RPMI8226 (cell line): ENCODE measurements around the gene YIPF3.
"Not testable (repeated sequence)": the region's sequence is repeated elsewhere in the genome, so short reads cannot be mapped to it uniquely, and the experiment has no call there.

ENCODE experiments used
- DNase-seq: peaks from one replicate; pipeline ENCODE4 v3.0.0-alpha.2; 2015

The YIPF3 gene

DNA sequence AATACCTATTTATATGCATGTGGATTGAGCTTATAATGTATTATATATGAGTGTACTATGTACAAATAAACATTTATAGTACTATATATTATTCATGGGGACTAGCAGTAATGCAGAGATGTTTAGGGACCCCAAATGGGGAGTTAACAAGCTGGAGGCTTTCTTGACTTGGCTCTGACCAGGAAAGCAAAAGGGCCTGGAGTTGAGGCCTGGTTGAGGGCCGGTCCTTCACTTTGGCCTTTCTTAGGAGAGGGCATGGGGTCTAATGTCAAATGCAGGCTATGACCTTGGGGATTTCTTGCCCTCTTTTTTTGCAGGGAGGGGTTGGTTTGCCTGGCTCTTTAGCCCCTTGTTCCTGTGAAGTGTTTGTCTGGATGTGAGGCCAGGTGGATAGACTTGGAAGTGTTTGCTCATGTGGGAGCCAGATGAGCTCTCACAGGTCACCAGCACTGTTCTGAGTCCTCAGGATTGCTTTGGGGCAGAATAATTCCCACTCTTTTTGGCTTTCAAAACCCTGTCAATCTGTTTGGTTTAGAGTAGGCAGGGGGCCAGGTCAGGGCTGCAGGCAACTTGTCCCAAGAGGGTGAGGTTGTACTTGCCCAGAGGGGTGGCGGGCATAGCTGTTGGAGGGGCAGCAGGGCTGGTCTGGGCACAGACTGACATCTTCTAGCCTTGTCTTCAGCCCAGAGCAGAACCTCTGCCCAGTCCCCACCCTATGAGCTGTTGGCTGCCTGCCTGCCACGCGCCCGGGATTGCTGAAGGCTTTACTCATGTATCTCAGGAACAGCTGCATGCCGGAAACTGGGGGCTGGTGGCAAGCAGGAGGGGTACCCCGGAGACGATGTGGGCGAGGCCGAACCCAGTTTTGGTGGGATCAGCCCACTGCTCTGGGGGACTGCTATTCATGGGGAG is 24.7 kb downstream of the YIPF3 start:
- DNase-seq, result no peak

DNA sequence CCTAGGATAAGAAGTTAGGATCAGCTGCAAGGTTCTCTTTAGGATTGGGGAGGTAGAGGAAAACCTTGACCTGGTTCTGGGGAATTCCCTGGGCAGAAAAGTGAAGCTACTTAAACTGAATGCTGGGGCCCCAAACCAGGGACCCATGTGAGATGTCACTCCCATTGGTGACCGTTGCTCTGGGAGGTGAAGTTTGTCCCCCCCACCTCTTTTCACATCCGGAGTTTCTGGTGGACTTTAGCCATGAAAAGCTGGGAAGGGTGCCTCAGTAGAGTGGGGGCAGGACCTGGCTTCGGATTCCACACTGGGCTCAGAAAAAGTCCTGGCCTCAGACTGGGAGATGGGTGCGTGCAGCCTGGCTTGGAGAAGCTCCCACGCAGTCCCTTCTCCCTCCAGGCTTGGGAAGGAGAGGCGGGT is 26.2 kb downstream of the YIPF3 start:
- no peak for DNase-seq

DNA sequence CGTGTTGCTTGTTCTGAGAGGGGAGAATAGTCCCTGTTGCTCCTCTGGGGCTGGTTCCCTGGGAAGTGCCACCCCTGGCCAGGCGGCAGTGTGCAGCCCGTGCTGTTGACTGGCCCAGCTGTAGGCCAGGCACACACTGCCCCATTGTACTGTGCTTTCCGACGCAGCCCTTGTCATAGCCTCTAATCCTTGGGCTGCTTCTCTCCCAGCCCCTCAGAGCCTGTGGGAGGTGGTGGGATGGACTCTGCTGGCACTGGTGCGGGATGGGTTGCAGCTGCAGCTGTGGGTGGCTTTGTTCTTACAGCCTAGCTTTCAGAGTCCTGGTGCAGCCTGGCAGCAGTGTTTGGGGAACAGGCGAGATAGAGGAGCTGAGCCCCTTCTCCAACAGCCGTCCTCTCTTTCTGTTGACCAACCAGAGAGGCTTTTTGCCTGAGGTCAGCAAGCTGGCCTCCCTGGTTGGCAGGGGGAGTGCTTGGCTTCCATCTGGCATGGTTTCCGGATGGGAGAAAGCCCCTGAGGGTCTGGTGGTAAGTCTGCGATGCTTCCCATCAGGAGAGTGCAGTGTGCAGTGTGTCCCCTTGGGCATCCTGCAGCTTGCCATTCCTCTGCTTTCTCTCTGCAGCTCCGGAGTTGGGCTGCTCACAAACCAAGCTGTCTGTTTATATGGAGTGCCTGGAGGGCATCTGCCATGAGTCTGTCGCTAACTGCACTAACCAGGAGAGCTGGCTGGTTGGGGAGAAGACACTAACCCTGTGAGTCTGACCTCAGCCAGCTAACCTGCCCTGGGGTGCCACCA is 27.3 kb downstream of the YIPF3 start:
- DNase-seq, result no peak

DNA sequence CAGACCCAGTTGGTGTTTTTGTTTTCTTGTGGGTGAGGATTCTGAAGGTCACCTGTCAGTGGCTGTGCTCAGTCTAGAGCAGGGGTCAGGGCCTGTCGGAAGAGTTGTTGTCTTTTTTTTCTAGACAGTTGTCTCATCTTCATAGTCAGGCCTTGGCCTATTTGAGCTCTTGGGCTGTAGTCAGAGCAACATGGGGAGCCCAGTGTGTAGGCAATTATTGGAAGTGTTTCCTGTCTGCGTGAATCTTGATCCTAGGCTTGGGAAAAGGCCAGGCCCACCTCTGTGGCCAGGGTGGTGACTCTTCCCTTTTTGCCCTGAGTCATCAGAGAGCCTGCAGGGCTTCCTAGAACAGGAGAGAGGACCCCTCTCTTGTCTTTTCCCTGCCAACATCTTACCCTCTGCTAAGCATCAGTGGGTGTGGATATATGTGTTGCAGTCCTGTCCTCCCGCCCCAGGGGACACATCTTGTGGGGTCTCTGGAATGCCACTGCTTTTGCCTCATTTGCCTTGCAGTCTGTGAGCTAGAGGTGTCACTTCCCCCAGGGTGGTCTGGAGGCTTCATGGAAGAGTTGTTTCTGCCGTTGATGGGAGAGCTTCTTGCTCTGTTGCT is 28.0 kb downstream of the YIPF3 start:
- DNase-seq, result no peak

DNA sequence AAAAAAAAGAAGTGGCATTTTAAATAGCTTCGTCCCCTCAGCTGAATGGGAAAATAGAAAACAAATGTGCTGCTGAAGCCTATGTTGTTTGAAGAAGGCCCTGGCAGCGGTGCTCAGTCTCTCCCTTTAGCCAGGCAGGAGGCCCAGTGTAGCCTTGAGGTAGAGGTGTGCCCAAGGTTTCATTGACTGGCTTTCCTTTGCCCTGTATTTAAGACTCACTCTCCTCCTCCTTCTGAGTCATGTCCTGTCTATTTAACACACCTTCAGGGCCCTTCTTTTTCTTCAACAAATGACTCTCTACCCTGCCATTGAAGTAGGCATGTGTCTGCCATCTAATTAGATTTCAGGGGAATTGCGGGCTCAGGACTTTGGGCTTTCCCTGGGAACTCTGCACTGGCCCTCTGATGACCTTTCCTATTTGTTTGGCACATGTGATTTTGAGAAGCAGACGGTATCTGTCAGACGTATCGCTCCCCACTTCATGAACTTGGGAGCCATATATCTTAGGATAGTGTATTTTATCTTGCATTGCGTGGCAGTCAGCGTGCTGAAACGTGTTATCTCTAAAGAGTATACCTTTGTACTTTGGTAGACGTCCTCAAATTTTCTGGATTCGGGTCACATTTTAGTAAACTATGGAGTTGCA is 35.0 kb downstream of the YIPF3 start:
- DNase-seq, result no peak

DNA sequence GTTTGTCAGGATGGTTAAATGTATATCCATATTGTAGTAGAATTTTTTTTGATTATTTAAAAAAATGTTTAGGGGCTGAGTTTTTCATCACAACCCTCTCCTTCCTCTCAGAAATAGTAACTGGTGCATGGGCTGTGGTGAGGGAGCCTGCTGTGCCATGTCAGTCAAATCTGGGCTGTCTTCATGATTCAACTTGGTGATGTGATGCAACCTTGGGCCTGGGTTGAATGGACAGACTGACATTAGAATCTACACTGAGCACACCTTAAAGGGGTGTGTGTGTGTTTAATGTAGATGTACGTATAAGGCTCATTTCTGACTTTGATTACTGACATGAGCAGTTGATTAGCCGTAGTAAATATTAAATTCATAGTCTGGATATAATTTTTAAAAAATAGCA is 35.7 kb downstream of the YIPF3 start:
- no peak for DNase-seq

DNA sequence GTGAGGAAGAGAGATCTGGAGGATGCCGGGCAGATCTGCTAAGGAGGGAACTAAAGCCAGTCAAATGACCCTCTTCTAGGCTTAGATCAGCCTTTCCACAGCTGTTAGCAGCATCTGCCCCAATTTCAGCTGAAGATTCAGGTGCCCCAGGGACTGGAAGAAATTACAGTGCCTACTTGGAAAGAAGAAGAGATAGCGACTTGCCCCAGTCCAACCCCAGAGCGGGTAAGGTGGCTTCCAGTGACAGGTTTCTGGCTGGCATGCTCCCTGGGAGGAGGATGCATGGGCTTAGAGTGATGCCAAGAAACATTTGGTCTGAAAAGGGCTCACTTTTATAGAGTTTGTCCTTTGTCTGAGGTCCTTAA is 38.7 kb downstream of the YIPF3 start:
- no peak for DNase-seq

DNA sequence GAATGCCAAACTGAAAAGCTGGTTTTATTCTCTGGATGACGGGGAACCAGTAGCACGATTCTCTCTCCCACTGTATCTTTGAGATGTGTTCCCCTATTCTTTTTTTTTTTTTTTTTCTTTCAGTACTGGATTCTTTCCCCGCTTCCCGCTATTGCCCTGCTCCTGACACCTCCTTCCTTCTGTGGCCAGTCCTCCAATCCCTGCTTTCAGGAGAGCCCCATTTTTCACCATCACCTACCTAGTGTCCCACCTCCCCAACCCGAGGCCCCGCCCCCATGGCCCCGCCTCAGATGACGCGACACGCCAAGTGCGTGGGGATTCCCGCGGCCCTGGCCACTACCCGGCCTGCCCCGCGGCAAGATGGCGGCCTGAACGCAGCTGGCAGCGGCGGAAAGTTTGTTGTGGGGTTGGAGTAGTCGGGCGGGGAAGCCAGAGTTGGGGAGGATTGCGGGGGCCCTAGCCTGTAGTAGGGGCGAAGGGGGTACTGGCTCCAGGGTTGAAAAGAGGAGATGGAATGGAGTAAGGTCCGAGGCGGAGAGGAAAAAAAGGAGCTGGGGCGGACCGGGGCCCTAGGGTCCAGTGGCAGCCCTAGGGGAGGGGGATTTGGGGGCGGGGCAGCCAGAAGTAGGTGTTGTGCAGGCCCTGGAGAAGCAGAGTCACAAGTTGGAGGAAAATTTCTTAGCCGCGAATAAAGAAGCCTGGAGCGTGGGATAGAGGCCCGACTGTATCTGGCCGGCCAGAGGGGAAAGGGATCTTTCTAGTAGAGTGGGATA is 39.3 kb downstream of the YIPF3 start, which contains the start of gene TJAP1:
Gene TJAP1 (plus strand): TSS at position 336 of the 773 bp plus-strand sequence. CDS start 21,432 bp downstream, outside the sequence.
- peak; percentile 92 for DNase-seq

DNA sequence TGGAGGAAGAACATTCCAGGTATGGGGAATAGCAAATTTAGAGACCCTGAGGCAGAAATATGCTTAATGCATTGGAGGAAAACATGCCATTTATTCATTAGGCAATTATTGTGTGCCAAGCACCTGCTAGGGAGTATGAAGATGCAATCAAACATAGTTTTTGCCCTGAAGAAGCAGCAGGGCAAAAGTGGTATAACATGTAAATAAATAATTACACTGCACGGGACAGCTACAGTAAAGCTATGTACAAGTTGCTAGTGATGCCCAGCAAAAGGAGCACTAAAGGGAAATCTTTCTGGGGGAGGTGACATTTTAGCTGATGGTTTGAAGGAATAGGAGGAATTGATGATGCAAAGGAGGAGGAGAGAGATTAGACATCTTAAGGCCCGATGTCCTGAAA is 40.0 kb downstream of the YIPF3 start:
- no peak for DNase-seq

DNA sequence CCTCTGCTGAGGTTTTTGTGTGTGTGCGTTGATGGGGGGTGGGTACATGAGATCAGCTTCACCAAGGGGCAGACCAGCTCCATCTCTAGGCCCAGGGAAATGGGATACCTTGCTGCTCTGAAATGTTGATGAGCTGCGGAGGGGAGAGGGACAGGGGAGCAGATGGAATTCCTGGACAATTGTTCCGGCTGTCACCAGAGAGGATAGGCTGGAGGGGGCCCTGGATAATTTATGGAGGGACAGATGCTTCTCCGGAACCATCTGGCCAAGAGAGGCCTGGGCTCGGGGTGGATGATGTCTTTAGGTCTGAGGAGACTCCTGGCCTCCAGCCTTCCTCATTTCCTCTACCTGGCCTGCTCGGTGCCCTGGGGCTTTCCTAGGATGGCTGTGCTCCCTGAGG is 41.2 kb downstream of the YIPF3 start:
- DNase-seq, result no peak

DNA sequence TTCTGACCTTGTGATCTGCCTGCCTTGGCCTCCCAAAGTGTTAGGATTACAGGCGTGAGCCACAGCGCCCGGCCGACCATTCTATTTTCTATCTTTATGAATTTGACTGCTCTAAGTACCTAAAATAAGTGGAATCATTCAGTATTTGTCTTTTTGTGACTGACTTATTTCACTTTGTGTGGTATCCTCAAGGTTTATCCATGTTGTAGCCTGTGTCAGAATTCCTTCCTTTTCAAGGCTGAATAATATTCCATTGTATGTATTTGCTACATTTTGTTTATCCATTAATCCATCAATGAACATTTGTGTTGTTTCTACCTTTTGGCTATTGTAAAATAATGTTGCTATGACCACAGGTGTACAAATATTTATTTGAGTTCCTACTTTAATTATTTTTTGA is 44.2 kb downstream of the YIPF3 start:
- DNase-seq, result no peak

DNA sequence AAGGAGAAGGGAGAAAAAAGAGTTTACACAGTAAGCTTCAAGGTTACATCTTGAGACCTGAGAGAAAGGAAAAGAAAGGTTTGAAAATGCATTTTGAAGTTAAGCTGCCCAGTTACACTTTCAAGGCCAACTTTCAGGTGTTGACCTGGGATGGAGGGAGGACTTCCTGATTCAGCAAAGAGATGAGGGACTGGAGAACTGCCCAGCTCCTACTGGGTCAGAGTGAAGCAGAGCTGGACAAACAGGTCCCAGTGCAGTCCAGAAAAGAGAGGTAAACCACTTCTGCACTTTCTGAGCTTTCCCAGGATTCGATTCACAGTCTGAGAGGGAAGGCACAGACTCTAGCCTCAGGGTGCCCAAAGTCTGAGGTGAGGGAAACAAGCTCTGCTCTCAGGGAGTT is 45.3 kb downstream of the YIPF3 start:
- no peak for DNase-seq

DNA sequence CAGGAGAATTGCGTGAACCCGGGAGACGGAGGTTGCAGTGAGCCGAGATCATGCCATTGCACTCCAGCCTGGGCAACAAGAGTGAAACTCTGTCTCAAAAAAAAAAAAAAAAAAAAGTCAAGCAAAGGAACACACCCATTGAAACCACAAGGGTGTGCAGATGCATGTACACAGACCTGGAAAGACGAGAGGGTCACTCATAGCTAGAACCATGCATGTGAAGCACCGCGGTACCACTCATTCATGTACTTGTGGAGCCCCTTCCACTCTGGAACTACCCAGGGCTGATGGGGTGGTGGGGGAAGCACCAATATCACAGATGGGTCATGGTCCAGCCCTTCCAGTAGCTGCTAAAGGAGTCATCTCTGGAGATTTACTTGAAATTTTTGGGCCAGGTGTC is 46.8 kb downstream of the YIPF3 start:
- no peak for DNase-seq

DNA sequence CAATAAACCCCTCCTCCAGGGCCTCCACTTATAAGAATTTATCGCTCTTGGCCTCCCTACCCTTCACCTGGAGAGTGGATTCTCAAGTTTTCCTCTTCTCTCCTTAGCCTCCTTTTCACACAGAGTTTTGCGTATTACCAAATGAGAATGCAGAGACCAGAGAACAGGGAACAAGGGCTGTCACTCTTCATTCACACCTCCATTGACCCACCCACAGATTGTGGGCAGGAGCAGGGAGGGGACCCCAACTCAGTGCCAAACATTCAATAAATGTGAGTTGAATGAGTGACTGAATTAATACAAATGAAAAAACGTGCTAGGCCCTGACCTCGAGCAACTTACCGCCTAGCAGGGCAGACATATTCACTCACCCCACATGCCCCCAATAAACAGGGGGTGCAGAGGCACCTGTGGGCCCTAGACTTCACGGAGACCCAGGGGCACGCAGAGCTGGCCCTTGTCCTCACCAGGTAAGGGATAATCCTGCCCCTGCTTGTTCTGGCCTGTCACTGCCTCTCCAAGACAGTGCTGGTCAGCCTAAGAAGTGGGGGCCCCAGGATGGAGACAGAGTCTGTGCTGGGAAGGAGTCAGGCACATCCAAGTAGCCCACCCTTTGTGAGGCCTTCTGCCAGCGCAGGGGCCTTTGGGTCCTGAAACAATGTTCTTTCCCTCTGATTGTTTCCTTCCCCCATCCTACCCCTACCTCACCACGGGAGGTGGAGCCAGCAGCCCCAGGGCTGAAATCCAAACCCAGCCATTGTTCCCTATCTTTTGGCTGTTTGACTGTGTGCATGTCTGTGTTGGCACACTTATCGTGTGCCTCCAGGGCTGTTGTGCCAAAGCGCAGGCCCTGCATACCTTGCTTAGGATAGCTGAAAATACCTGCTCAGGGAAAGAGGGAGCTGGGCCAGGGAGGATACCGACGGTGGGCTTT is 47.7 kb downstream of the YIPF3 start:
- DNase-seq, result no peak

DNA sequence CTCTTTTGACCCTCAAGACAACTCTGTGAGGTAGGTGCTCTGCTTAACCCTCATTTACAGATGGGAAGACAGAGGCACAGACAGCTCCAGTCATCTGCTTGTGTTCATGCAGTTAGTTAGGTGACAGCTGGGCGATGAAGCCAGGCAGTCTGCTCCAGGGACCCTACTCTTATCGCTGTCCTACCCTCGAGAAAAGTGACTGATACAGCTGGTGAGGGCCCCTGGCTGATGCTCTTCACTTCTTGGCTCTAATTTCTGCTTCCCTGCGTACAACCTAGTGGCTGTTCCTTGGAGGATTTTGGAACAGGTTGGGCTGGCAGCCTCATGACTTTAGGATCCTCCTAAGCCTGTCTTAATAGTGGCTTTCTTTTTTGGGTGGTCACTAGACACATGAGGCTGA is 48.5 kb downstream of the YIPF3 start:
- no peak for DNase-seq

DNA sequence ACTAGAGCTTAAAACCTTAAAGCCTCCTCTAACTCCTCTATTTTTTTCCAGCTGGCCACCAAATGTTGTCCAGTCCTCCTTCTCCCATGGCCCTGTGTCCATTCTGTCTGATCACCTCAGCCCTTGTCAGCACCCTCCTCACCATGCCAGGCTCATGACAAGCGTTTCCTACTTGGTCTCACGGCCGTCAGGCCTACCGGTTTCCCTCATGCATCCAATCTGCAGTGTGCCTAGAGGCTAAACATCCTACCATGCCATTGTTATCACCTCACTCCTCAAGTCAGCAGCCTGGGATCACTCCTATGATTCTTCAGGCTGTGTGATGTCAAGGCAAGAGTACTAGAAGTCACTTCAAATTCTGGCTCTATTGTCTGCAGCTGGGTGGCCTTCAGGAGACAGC is 49.0 kb downstream of the YIPF3 start:
- DNase-seq, result no peak

DNA sequence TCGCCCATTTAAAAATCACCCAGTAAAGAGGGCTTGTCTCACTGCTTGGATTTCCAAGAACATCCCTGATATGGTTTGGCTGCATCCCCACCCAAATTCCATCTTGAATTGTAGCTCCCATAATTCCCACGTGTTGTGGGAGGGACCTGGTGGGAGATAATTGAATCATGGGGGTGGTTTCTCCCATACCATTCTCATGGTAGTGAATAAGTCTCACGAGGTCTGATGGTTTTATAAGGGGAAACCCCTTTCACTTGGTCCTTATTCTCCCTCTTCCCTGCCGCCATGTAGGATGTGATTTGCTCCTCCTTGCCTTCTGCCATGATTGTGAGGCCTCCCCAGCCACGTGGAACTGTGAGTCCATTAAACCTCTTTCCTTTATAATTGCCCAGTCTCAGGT is 49.5 kb downstream of the YIPF3 start:
- DNase-seq, result not testable (repeated sequence)

DNA sequence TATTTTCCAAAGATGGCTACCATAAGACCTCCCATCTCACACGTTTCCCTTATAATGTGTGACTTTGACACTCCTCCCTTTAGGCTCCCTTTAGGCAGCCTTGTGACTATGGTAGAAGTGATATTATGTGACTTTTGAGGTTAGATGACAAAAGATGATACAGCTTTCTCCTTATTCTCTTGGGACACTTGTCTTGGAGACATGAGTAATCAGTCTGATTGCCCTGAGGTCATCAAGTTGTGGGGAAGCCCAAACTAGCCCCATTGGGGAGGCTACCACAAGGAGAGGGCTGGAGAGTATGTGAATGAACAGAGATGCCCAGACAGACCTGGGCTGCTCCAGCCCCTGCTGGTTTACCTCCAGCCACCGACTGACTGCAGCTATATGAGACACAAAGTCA is 50.8 kb downstream of the YIPF3 start:
- no peak for DNase-seq

DNA sequence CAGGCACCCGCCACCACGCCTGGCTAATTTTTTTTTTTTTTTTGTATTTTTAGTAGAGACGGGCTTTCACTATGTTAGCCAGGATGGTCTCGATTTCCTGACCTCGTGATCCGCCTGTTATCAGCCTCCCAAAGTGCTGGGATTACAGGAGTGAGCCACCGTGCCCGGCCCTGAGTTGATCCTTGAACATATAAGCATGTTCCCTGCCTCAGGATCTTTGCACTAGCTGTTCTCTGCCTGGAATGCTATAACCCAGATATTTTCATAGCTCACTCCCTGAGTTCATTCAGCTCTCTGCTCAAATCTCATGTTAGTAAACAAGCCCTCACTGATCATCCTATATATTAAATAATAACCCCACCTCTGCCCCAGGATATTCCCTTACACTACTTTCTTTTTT is 52.4 kb downstream of the YIPF3 start:
- no peak for DNase-seq

DNA sequence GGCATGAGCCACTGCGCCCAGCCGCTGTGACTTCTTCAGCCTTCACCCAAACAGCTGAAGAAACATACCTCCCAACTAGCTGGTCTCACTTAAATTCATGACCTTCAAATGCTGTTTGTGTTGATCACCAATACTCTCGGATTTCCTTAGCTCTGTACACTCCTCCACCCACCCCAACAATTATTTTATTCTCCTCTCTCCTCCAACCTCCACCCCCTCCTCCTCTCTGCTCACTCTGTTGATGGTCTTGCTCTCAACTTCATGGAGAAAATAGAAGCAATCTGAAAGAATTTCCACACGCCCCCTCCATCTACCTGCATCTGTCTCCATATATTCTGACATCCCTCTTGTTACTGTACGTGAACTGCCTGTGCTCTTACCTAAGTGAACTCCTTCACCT is 54.8 kb downstream of the YIPF3 start:
- no peak for DNase-seq
